GM18951 (cell line): ENCODE results near the gene EXOC1.
"Not testable (repeated sequence)": the region's sequence is repeated elsewhere in the genome, so short reads cannot be mapped to it uniquely, and the experiment has no call there.

ENCODE experiments used
- POLR2A ChIP-seq: IDR thresholded peaks from 4 replicates; pipeline ENCODE4 v1.6.1; 2011; ENCODE audit warnings: mild to moderate bottlenecking; ENCODE audit not compliant: insufficient read length, insufficient read depth; ENCODE audit errors: extremely low read depth
- in situ Hi-C: fragments of 300-500 bp; cut with MboI; formaldehyde crosslinking; loops from one replicate; pipeline ENCODE4 v1.12.0; 2022; ENCODE audit warnings: low sequenced_read_pairs, mixed read lengths, inconsistent platforms; ENCODE audit not compliant: unreplicated experiment

Gene EXOC1

DNA sequence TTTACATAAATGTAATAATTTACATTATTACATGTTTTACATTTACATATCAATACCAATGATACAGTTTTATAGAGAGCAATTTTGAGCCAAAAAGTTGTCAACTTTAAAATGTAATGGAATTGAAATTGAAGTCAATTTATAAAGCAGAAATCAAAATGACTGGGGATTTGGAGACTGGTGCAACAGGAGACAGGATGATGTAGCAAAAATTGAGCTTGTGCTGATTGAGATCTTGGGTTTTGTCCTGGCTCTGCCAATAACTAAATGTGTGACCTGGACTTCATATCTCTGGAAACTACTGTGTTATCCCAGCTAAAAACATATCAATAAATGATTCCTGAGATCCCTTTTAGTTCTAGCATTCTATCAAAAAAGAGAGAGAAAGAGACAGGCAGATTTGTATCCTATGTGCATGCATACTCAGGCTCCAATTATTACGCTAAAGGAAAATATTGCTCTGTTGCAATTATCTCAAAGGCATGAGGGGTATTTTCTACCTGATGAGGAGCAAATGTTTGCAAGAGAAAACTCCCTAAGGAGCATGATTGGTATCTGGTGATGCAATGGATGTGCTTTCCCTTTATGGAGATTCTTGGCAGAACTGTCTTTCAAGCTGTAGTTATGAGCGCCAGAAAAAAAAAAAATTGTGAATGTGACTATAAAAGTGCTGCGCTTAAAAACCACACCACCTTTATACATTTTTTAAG lies 19.2 kb upstream of the EXOC1 start:
- in situ Hi-C loops = no loop called here
- no peak for TF ChIP-seq POLR2A

DNA sequence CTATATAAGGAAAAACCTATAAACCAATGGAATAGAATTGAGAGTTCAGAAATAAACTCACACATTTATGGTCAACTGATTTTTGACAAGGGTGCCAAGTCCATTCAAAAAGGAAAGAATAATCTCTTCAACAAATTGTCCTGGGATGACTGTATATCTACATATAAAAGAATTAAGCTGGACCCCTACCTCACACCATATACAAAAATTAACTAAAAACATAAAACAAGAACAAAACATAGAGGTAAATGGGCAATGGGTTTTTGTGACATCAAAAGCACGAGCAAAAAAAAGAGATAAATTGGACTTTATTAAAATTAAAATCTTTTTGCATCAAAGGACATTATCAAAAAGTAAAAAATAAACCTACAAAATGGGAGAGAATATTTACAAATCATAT lies 15.5 kb upstream of the EXOC1 start:
- TF ChIP-seq POLR2A = no peak
- in situ Hi-C loops = no loop called here

DNA sequence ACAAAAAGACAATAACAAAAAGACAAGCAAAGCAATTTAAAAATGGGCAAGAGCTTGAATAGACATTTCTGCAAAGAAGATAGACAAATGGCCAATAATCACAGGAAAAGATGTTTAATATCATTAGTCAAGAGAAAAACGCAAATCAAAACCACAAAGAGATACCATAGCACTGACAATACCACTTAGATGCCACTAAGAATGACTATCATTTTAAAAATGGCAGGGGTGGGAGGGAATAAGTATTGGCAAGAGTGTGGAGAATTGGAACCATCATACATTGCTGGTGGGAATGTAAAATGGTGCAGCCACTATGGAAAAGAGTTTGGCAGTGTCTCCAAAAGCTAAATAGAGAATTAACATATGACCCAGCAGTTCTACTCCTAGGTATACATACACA lies 15.1 kb upstream of the EXOC1 start:
- TF ChIP-seq POLR2A = no peak
- in situ Hi-C loops = no loop called here

DNA sequence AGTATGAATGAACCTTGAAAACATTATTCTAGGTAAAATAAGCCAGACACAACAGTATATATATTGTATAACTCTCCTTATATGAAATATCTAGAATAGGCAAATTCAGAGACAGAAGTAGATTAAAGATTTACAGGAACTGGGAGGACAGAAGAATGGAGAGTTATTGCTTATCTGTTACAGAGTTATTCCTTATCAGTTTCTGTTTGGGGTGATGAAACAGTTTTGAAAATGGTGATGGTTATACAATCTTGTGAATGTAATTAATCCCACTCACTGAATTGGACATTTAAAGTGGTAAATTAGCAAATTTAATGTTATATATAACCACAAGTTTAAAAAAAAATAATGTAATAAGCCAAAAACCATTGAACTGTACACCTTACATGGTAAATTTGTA lies 14.5 kb upstream of the EXOC1 start:
- in situ Hi-C loops = no loop called here
- TF ChIP-seq POLR2A = no peak

DNA sequence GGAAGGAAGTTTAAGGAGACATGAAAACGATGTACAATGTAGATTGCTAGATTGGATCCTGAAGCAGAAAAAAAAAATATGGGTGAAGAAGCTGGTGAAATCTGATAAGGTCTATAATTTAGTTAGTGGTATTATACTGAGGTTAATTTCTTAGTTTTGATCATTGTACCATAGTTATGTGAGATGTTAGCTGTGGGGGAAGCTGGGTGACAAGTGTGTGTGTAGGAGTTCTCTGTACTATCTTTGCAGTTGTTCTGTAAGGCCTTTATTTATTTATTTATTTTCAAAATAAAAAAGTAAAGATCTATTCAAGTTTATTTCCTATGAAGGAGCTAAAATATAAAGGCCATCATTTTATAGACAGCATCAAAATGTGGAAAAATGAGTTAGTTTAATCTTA lies 12.5 kb upstream of the EXOC1 start:
- in situ Hi-C loops = no loop called here
- no peak for TF ChIP-seq POLR2A

DNA sequence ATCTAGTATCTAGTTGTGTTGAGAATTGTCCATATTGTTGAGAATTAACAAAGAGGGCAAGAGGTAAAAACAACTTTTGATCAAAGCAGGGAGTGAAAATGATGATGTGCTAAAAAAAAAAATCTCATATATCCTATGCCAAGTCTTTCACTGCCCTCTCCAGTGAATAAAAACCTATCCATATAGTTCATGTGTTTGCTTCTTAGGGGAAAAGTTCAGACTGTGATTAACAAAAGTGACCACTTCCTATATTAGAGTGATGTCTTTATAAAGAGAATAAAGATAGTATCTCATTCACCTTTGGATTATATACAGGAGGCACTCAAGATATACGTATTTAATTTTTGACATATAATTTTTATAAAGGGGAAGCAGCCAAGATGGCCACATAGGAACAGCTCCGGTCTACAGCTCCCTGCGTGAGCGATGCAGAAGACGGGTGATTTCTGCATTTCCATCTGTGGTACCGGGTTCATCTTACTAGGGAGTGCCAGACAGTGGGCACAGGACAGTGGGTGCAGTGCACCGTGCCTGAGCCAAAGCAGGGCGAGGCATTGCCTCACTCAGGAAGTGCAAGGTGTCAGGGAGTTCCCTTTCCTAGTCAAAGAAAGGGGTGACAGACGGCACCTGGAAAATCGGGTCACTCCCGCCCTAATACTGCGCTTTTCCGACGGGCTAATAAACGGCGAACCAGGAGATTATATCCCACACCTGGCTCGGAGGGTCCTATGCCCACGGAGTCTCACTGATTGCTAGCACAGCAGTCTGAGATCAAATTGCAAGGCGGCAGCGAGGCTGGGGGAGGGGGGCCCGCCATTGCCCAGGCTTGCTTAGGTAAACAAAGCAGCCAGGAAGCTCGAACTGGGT lies 11.8 kb upstream of the EXOC1 start:
- in situ Hi-C loops = not testable (repeated sequence)

DNA sequence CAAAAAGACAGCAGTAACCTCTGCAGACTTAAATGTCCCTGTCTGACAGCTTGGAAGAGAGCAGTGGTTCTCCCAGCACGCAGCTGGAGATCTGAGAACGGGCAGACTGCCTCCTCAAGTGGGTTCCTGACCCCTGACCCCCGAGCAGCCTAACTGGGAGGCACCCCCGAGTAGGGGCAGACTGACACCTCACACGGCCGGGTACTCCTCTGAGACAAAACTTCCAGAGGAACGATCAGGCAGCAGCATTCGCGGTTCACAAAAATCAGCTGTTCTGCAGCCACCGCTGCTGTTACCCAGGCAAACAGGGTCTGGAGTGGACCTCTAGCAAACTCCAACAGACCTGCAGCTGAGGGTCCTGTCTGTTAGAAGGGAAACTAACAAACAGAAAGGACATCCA lies 11.1 kb upstream of the EXOC1 start:
- in situ Hi-C loops = not testable (repeated sequence)

DNA sequence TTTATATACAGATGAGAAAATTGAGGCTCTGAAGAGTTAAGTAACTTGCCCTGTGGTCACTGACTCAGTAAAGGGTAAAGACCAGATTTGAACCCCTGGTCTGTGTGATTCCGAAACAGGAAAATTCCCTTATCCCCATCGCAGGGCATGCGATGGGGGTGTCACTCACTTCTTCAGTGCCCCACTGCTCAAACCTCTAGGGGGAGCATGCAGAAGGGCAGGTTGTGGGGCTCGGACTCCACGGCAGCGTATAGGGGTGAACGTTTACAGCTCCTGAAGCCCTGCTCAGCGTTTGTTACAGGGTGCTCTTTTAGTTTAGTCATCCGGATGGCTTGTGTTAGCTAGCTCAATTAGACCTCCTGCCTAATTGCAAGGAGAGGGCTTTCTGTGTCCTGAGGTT lies 3.7 kb upstream of the EXOC1 start:
- TF ChIP-seq POLR2A = no peak
- in situ Hi-C loops = loop anchor here (25.0 kb wide), 1 partner anchor 437 kb away; no protein-coding TSS in a partner anchor

DNA sequence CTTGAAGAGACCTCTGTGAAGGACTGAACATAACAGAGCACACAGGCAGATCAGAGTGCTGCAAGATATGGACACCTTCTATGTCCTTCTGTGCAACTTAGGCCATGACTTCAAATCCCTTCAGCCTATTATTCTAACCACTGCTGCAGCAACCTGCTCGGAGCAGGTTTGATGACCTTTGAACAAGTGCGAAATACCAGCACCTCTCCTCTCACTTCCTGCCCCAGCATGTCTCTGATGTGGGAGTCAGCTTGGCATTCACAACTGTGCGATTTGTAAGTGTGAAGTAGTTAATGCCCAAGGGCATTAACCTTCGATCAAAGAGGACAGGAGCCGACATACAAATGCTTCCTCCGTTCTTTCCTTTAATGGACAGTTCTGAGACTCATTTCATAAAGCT lies 1.6 kb upstream of the EXOC1 start:
- TF ChIP-seq POLR2A = no peak
- in situ Hi-C loops = loop anchor here (25.0 kb wide), 1 partner anchor 440 kb away; no protein-coding TSS in a partner anchor

DNA sequence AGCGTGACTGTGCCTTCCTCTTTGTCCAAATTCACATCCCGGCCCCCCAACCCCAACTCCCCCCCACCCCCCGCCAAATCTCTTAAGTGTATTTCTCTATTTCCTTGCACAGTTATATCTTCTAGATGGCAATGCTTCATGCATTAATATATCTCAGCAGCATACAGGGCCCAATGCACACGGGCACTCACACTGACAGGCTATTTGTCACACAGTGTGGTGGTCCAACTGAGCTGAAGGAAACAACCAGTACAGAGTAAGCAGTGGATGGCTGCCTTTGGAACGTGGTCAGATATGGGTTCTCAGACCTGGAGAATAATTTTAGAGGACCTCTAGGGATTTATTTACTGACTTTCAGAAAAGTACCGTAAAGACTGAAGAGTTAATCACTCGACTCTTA lies 681 bp downstream of the EXOC1 start:
- in situ Hi-C loops = loop anchor here (25.0 kb wide), 1 partner anchor 442 kb away; no protein-coding TSS in a partner anchor
- TF ChIP-seq POLR2A = no peak

DNA sequence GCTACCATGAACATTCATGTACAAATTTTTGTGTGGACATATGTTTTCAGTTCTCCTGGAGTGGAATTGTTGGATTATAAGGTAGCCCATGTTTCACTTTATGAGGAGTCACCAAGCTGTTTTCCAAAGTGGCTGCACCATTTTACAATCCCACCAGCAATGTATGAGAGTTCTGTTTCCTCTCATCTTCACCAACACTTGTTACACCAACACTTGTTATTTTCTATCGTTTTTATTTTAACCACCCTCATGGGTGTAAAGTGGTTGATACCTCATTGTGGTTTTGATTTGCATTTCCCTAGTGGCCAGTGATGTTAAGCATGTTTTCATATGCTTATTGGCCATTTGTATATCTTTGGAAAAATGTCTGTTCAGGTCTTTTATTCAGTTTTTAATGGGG lies 4.1 kb downstream of the EXOC1 start:
- in situ Hi-C loops = loop anchor here (25.0 kb wide), 1 partner anchor 445 kb away; no protein-coding TSS in a partner anchor
- no peak for TF ChIP-seq POLR2A

DNA sequence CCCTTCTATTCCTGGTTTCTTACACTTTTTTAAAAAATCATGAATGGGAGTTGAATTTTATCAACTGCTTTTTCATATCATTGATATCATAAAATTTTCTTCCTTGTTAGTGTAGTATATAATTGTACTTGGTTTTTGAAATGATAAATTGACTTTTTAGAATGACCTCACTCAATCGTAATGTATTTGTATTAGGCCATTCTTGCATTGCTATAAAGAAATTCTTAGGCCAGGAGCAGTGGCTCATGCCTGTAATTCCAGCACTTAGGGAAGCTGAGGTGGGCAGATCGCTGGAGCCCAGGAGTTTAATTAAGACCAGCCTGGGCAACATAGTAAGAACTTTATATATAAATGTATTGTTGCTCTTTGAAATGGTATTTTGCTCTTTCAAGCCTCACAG lies 6.3 kb downstream of the EXOC1 start:
- in situ Hi-C loops = loop anchor here (25.0 kb wide), 1 partner anchor 447 kb away; no protein-coding TSS in a partner anchor
- no peak for TF ChIP-seq POLR2A

DNA sequence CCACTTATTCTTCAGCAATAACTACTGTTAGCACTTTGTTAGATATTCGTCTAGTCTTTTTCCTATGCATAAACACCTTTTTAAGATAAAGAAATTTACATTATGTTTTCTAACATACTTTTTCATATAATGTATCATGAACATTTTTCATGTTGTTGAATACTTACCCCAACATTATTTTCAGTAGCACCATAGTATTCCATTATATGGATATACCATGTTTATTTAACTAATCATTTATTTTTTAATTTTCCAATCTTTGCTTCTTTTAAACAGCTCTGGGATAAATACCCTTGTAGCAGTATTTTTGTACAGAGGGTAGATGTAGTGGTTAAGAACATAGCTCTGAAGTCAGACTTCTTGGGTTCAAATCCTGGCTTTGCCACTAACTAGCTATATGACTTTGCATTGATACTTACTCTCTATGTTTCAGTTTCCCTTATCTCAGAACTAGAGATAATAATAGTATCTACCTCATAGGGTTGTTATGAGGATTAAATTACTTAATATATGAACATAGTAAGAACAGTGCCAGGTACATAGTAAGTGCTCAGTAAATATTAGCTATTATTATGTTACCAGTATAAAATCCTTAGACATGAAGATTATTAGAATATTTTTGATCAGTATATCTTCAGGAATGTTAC lies 11.3 kb downstream of the EXOC1 start:
- in situ Hi-C loops = loop anchor here (25.0 kb wide), 1 partner anchor 452 kb away; no protein-coding TSS in a partner anchor
- TF ChIP-seq POLR2A = no peak
